MM.1S (cell line): Measurements from ENCODE around the gene OPA3.

Source experiments
- DNase-seq: peaks from one replicate; pipeline ENCODE4 v3.0.0-alpha.2; 2015
- H2AFZ ChIP-seq: fragments of 300-600 bp; sonication (generic); 2 replicates; pipeline ENCODE4 v1.6.0; 2016; ENCODE audit warnings: antibody characterized with exemption, low read length
- H3F3A ChIP-seq: fragments of 300-600 bp; sonication (generic); 2 replicates; pipeline ENCODE4 v1.6.1; 2016; ENCODE audit warnings: mild to moderate bottlenecking, antibody characterized with exemption, low read length, moderate library complexity, mixed read lengths; ENCODE audit not compliant: insufficient read depth
- H3K27ac ChIP-seq: fragments of 300-600 bp; sonication (generic); 2 replicates; pipeline ENCODE4 v1.5.1; 2016; ENCODE audit warnings: mild to moderate bottlenecking, low read length
- H3K27me3 ChIP-seq: fragments of 300-600 bp; sonication (generic); replicated peaks from 2 replicates; pipeline ENCODE4 v1.6.0; 2016; ENCODE audit warnings: low read length; ENCODE audit not compliant: insufficient read depth
- H3K36me3 ChIP-seq: fragments of 300-600 bp; sonication (generic); replicated peaks from 2 replicates; pipeline ENCODE4 v1.6.1; 2016; ENCODE audit warnings: mild to moderate bottlenecking, low read length, mixed read lengths; ENCODE audit not compliant: insufficient read depth
- H3K4me1 ChIP-seq: fragments of 300-600 bp; sonication (generic); 2 replicates; pipeline ENCODE4 v1.6.1; 2016; ENCODE audit warnings: low read length, mixed read lengths
- H3K4me2 ChIP-seq: fragments of 300-600 bp; sonication (generic); 2 replicates; pipeline ENCODE4 v1.6.0; 2016; ENCODE audit warnings: low read depth, low read length
- H3K4me3 ChIP-seq: fragments of 300-600 bp; sonication (generic); 2 replicates; pipeline ENCODE4 v1.5.1; 2016; ENCODE audit warnings: low read length, mixed read lengths
- H3K79me2 ChIP-seq: fragments of 300-600 bp; sonication (generic); 2 replicates; pipeline ENCODE4 v1.6.1; 2016; ENCODE audit warnings: mixed run types, low read length, mixed read lengths
- H3K9ac ChIP-seq: fragments of 300-600 bp; sonication (generic); 2 replicates; pipeline ENCODE4 v1.6.1; 2016; ENCODE audit warnings: low read length, mixed read lengths
- H3K9me2 ChIP-seq: fragments of 300-600 bp; sonication (generic); replicated peaks from 2 replicates; pipeline ENCODE4 v1.6.1; 2016; ENCODE audit warnings: mild to moderate bottlenecking, low read length, mixed read lengths; ENCODE audit not compliant: insufficient read depth
- H3K9me3 ChIP-seq: fragments of 300-600 bp; sonication (generic); replicated peaks from 2 replicates; pipeline ENCODE4 v1.6.1; 2016; ENCODE audit warnings: mild to moderate bottlenecking, low read length, mixed read lengths; ENCODE audit not compliant: insufficient read depth
- H4K20me1 ChIP-seq: fragments of 300-600 bp; sonication (generic); 2 replicates; pipeline ENCODE4 v1.6.1; 2016; ENCODE audit warnings: mild to moderate bottlenecking, low read length, moderate library complexity, mixed read lengths; ENCODE audit not compliant: insufficient read depth
- EZH2 ChIP-seq: fragments of 300-600 bp; sonication (generic); optimal IDR thresholded peaks from 2 replicates; pipeline ENCODE3; 2017; ENCODE audit warnings: low read depth, mild to moderate bottlenecking, antibody characterized with exemption, low read length, mixed read lengths
- EZH2phosphoT487 ChIP-seq: fragments of 300-600 bp; sonication (generic); IDR thresholded peaks from 2 replicates; pipeline ENCODE4 v1.6.1; 2018; ENCODE audit warnings: antibody characterized with exemption, low read length
- TF ChIP-seq, protein P1 (sequence below): fragments of 300-600 bp; sonication (generic); IDR thresholded peaks from 2 replicates; pipeline ENCODE4 v1.5.1; 2016; ENCODE audit warnings: antibody characterized with exemption, low read length, mixed read lengths

Gene OPA3

DNA sequence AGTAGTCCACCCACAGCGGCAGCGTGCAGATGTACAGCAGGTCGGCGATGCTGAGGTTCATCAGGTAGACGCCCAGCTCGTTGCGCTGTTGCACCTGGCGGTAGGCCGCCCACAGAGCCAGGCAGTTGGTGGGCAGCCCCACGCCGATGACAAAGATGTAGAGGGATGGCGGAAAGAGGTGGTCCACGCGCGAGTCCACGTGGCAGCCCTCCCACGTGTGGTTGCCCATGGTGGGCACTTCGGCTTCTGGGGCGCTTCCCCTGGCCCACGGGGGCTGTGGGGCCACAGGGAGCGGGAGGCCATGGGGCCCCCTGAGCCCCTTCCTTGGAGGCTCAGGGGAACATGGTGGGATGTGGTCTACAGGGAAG, 7.0 kb upstream of the OPA3 start:
- Histone ChIP-seq H3K4me3 (no peak overlapping the region), H3K4me2 (no peak overlapping the region), H3K79me2 (no peaks in the 10 kb centered on the region), H3F3A (no peaks in the 10 kb centered on the region), H3K9me3 (no peaks in the 10 kb centered on the region), H3K9me2 (no peaks in the 10 kb centered on the region), H3K4me1 (peaks cover 4% of the 10 kb centered on the region; the same call in 1 of the 2 replicates), H3K36me3 (no peaks in the 10 kb centered on the region), H3K9ac (no peak overlapping the region), H3K27me3 (peaks cover 61% of the 10 kb centered on the region), H2AFZ (no peak overlapping the region), H3K27ac (no peak overlapping the region), H4K20me1 (no peaks in the 10 kb centered on the region)
- TF ChIP-seq EZH2 (no peak), EZH2phosphoT487 (no peak)
- TF ChIP-seq, protein P1, sequence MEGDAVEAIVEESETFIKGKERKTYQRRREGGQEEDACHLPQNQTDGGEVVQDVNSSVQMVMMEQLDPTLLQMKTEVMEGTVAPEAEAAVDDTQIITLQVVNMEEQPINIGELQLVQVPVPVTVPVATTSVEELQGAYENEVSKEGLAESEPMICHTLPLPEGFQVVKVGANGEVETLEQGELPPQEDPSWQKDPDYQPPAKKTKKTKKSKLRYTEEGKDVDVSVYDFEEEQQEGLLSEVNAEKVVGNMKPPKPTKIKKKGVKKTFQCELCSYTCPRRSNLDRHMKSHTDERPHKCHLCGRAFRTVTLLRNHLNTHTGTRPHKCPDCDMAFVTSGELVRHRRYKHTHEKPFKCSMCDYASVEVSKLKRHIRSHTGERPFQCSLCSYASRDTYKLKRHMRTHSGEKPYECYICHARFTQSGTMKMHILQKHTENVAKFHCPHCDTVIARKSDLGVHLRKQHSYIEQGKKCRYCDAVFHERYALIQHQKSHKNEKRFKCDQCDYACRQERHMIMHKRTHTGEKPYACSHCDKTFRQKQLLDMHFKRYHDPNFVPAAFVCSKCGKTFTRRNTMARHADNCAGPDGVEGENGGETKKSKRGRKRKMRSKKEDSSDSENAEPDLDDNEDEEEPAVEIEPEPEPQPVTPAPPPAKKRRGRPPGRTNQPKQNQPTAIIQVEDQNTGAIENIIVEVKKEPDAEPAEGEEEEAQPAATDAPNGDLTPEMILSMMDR = no peak
- DNase-seq = no peak

DNA sequence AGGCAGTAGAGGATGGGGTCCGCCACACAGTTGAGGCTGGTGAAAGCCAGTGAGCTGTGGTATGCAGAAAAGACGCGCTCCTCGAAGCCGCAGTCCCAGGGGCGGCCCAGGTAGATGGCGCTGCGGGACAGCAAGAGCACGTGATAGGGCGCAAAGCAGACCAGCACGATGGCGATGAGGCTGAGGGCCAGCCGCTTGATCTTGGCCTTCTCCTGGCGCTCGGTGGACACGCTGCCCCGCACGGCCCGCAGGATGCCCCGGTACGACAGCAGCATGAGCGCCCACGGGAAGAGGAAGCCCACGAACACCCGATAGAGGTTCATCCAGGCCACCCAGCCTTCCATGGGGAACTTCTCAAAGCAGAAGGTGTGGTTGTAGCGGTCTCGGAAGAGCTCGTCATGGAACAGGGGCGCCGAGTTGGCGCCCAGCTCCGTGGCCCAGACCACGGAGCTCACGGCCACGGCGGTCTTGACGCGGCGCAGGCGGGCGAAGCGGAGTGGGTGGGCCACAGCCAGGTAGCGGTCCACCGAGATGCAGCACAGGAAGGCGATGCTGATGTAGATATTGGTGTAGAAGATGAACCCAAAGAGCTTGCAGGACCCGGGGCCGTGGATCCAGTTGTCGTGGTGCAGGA, 6.5 kb upstream of the OPA3 start:
- no peak overlapping the region for H3K9ac ChIP-seq
- H3K27ac ChIP-seq = no peak overlapping the region
- no peaks in the 10 kb centered on the region for H3K79me2 ChIP-seq
- no peaks in the 10 kb centered on the region for H4K20me1 ChIP-seq
- H3K4me3 ChIP-seq = no peak overlapping the region
- no peaks in the 10 kb centered on the region for H3K9me3 ChIP-seq
- no peaks in the 10 kb centered on the region for H3K36me3 ChIP-seq
- H3F3A ChIP-seq = no peaks in the 10 kb centered on the region
- H3K4me1 ChIP-seq = peaks cover 4% of the 10 kb centered on the region; the same call in 1 of the 2 replicates
- peak overlapping the region; percentile 30 for H3K4me2 ChIP-seq
- no peaks in the 10 kb centered on the region for H3K9me2 ChIP-seq
- H2AFZ ChIP-seq = peak overlapping the region; percentile 43
- DNase-seq = peak; percentile 61
- no peak for TF ChIP-seq EZH2phosphoT487
- TF ChIP-seq, protein P1 = peak; percentile 71
- peaks cover 58% of the 10 kb centered on the region for H3K27me3 ChIP-seq

DNA sequence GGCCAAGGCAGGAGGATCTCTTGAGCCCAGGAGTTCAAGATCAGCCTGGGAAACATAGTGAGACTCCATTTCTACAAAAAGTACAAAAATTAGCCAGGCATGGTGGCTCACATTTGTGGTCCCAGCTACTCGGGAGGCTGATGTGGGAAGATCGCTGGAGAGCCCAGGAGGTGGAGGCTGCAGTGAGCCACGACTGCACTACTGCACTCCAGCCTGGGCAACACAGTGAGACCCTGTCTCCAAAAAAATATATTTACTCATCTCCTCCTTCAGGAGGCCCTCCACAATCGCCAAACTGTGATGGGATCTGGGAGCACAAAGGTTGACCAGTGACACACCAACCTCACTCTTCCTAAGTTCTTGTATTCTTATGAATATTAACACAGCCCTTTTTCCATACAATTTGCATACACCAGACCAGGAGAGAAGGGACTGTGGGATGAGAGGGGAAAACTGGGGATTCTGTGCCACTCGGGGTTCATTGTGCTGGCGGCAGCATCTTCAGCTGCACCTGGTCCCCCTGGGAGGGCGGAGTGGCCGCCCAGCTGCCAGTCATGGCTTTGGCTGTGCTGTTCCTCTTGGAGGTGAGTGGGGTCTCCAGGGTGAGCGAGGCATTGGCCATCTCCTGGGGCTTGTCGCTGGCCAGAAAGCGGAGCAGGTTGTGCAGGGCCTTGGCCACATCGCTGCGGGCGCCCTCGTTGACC, 5.8 kb upstream of the OPA3 start:
- H4K20me1 ChIP-seq = no peaks in the 10 kb centered on the region
- no peak overlapping the region for H3K9ac ChIP-seq
- H3K4me1 ChIP-seq = peaks cover 5% of the 10 kb centered on the region
- H3K9me3 ChIP-seq = no peaks in the 10 kb centered on the region
- TF ChIP-seq, protein P1 = no peak
- TF ChIP-seq EZH2 = no peak
- no peak for TF ChIP-seq EZH2phosphoT487
- H3K27ac ChIP-seq = no peak overlapping the region
- no peak for DNase-seq
- no peak overlapping the region for H3K4me3 ChIP-seq
- H3K4me2 ChIP-seq = peak overlapping the region; percentile 30; the same call in 1 of the 2 replicates
- H3K36me3 ChIP-seq = no peaks in the 10 kb centered on the region
- H3K9me2 ChIP-seq = no peaks in the 10 kb centered on the region
- peak overlapping the region; percentile 43 for H2AFZ ChIP-seq
- no peaks in the 10 kb centered on the region for H3F3A ChIP-seq
- peaks cover 52% of the 10 kb centered on the region for H3K27me3 ChIP-seq
- no peaks in the 10 kb centered on the region for H3K79me2 ChIP-seq
